Measurements from ENCODE around the gene NUP188.

DNA sequence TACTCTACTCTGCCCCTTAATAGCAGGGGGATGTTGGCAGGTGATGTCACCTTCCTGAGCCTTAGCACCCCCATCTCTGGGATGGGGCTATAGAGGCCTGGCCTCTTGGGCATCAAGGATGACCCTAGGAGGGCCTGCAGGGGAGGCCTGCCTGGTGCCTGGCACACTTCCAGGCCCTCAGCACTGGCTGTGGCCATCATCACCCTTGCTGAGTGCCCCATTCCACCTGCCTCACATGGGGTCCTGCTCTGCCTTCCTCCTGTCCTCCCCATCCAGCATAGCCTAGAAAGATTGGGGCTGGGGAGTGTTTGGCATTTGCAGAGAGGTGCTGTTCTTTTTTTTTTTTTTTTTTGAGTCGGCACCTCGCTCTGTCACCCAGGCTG lies 44.4 kb upstream of the NUP188 start:
- TF ChIP-seq, protein P1, sequence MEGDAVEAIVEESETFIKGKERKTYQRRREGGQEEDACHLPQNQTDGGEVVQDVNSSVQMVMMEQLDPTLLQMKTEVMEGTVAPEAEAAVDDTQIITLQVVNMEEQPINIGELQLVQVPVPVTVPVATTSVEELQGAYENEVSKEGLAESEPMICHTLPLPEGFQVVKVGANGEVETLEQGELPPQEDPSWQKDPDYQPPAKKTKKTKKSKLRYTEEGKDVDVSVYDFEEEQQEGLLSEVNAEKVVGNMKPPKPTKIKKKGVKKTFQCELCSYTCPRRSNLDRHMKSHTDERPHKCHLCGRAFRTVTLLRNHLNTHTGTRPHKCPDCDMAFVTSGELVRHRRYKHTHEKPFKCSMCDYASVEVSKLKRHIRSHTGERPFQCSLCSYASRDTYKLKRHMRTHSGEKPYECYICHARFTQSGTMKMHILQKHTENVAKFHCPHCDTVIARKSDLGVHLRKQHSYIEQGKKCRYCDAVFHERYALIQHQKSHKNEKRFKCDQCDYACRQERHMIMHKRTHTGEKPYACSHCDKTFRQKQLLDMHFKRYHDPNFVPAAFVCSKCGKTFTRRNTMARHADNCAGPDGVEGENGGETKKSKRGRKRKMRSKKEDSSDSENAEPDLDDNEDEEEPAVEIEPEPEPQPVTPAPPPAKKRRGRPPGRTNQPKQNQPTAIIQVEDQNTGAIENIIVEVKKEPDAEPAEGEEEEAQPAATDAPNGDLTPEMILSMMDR (IDR thresholded peaks at IDR 0.05 in 8 of 11, conservative IDR thresholded peaks at IDR 0.05 in 3 of 11): no peak
- TF ChIP-seq POLR2A (IDR thresholded peaks at IDR 0.05): no peak
